GM23338 (cell line): ENCODE data around the gene IL10. TPM values are rescaled to one million over a fixed set of nuclear protein-coding genes. Genes with fewer than 3 reads are reported as not detected.

Experiments used
- ATAC-seq: fragments of 200-7000 bp; cut with Tn5 transposase; 3 replicates; pipeline ENCODE4 v1.9.1; 2020
- DNase-seq: peaks from one replicate; pipeline ENCODE4 v3.0.0-alpha.2; 2015; ENCODE audit warnings: low spot score
- H2AFZ ChIP-seq: fragments of 200-600 bp; sonication (generic); 2 replicates; pipeline ENCODE4 v1.8.0; 2016; ENCODE audit warnings: antibody characterized with exemption, mild to moderate bottlenecking, moderate library complexity
- H3F3A ChIP-seq: fragments of 200-600 bp; sonication (generic); replicated peaks from 2 replicates; pipeline ENCODE4 v1.8.0; 2017; ENCODE audit warnings: antibody characterized with exemption, mixed run types, low read depth
- H3K27ac ChIP-seq: fragments of 200-600 bp; sonication (generic); 2 replicates; pipeline ENCODE4 v1.6.1; 2016; ENCODE audit warnings: low read depth
- H3K27me3 ChIP-seq: fragments of 200-600 bp; sonication (generic); 2 replicates; pipeline ENCODE4 v1.8.0; 2016; ENCODE audit warnings: mild to moderate bottlenecking, mixed run types, moderate library complexity; ENCODE audit not compliant: insufficient read depth
- H3K36me3 ChIP-seq: fragments of 200-600 bp; sonication (generic); 2 replicates; pipeline ENCODE4 v1.8.0; 2016; ENCODE audit warnings: mild to moderate bottlenecking; ENCODE audit not compliant: insufficient read depth
- H3K4me1 ChIP-seq: fragments of 200-600 bp; sonication (generic); 2 replicates; pipeline ENCODE4 v1.8.0; 2016; ENCODE audit warnings: mild to moderate bottlenecking, moderate library complexity; ENCODE audit not compliant: insufficient read depth
- H3K4me2 ChIP-seq: fragments of 200-600 bp; sonication (generic); 2 replicates; pipeline ENCODE4 v1.7.1; 2017; ENCODE audit warnings: mixed run types
- H3K4me3 ChIP-seq: fragments of 200-600 bp; sonication (generic); 2 replicates; pipeline ENCODE4 v1.6.1; 2016; ENCODE audit warnings: mixed run types
- H3K79me2 ChIP-seq: fragments of 200-600 bp; sonication (generic); replicated peaks from 2 replicates; pipeline ENCODE4 v1.8.0; 2017; ENCODE audit warnings: mild to moderate bottlenecking; ENCODE audit not compliant: insufficient read depth
- H3K9me2 ChIP-seq: fragments of 200-600 bp; sonication (generic); 2 replicates; pipeline ENCODE4 v1.8.0; 2017; ENCODE audit not compliant: insufficient read depth
- H4K20me1 ChIP-seq: fragments of 200-600 bp; sonication (generic); replicated peaks from 2 replicates; pipeline ENCODE4 v1.8.0; 2017; ENCODE audit warnings: mild to moderate bottlenecking; ENCODE audit not compliant: insufficient read depth
- H3K27ac Mint-ChIP-seq: 2 replicates; pipeline ENCODE4 v1.8.0; 2020; ENCODE audit warnings: inconsistent platforms, mild to moderate bottlenecking, moderate library complexity, mixed read lengths
- H3K27me3 Mint-ChIP-seq: 3 replicates; pipeline ENCODE4 v1.8.0; 2022; ENCODE audit warnings: low read depth, mild to moderate bottlenecking, moderate library complexity, mixed read lengths, inconsistent platforms; ENCODE audit not compliant: insufficient read depth, poor library complexity
- H3K36me3 Mint-ChIP-seq: 3 replicates; pipeline ENCODE4 v1.8.0; 2021; ENCODE audit warnings: low read depth, mild to moderate bottlenecking, inconsistent platforms, moderate library complexity, mixed read lengths
- H3K4me1 Mint-ChIP-seq: 3 replicates; pipeline ENCODE4 v1.8.0; 2020; ENCODE audit warnings: mild to moderate bottlenecking, inconsistent platforms, mixed read lengths
- H3K4me3 Mint-ChIP-seq: 3 replicates; pipeline ENCODE4 v1.8.0; 2021; ENCODE audit warnings: moderate library complexity, mild to moderate bottlenecking, inconsistent platforms, mixed read lengths
- H3K9me3 Mint-ChIP-seq: 3 replicates; pipeline ENCODE4 v1.8.0; 2020; ENCODE audit warnings: moderate library complexity, mild to moderate bottlenecking, inconsistent platforms, mixed read lengths
- CREB1 ChIP-seq: fragments of 250-450 bp; sonication (Bioruptor Pico); IDR thresholded peaks from 2 replicates; pipeline ENCODE4 v1.5.0; 2020; ENCODE audit warnings: low read depth, mild to moderate bottlenecking, moderate library complexity
- NANOG ChIP-seq: IDR thresholded peaks from 2 replicates; pipeline ENCODE4 v1.6.1; 2016; ENCODE audit warnings: antibody characterized with exemption, borderline replicate concordance
- ZNF331 ChIP-seq: fragments of 250-450 bp; sonication (Bioruptor Pico); IDR thresholded peaks from 2 replicates; pipeline ENCODE4 v1.5.0; 2020; ENCODE audit warnings: low read depth, mild to moderate bottlenecking, moderate library complexity
- polyA plus RNA-seq: library from polyadenylated mRNA; unstranded; fragments of >200 nt; fragmentation: Nextera tagmentation; extraction: Ambion mirVana; gene quantifications from 2 replicates; pipeline ENCODE4 v1.2.1, GENCODE V29; 2016
- total RNA-seq: library from RNA; depleted of rRNA; stranded (reverse); fragments of >200 nt; shearing (Covaris generic); gene quantifications from 2 replicates; pipeline ENCODE4 v1.2.3, GENCODE V29; 2014
- TF ChIP-seq, protein P1 (sequence below): IDR thresholded peaks from 2 replicates; pipeline ENCODE4 v1.6.1; 2016; ENCODE audit warnings: antibody characterized with exemption
- TF ChIP-seq, protein P2 (sequence below), 2 experiments: fragments of 200-600 bp in 1 of 2; sonication (generic) in 1 of 2; conservative IDR thresholded peaks; 2 replicates each; pipeline versions ENCODE4 v1.5.1 to v1.6.1; 2016 to 2017; ENCODE audit warnings: antibody characterized with exemption in 2 of 2, low read depth in 2 of 2, mild to moderate bottlenecking in 2 of 2, moderate library complexity in 1 of 2
- TF ChIP-seq, protein P3 (sequence below): IDR thresholded peaks from one replicate; pipeline ENCODE4 v1.6.1; 2018; ENCODE audit warnings: antibody characterized with exemption; ENCODE audit not compliant: unreplicated experiment

The IL10 gene
- total and polyA plus RNA-seq, 2 experiments from 2014 or later, result not detected

DNA sequence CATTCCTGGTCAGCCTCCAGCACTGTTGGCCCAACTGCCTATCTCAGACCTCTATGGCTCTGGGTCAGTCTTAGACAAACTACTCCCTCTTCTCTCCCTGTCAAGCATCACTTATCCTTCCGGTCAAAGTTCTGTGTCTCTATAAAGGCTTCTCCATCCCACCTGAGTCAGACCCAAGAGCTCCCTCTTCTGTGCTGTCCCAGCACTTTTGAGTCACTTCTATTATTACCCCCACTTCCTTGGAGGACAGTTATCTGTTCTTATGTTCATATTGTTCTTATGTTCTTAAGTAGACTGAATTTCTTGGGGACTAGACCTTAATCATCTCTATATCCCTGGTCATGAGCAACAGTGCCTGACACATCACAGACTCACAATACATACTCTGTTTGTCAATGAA lies 29.2 kb upstream of the IL10 start:
- H3K36me3 Mint-ChIP-seq, result no peaks in the 10 kb centered on the region
- H3K4me2 ChIP-seq, result no peak overlapping the region
- H4K20me1 ChIP-seq, result no peaks in the 10 kb centered on the region; the same call in 1 of the 2 replicates
- no peaks in the 10 kb centered on the region for H3K79me2 ChIP-seq
- no peaks in the 10 kb centered on the region for H3K4me1 Mint-ChIP-seq
- no peaks in the 10 kb centered on the region for H3K9me2 ChIP-seq
- DNase-seq (no peak), ATAC-seq (no peak)
- H3K4me3 ChIP-seq, result no peak overlapping the region
- no peaks in the 10 kb centered on the region for H3K27me3 ChIP-seq
- no peak overlapping the region for H3K27ac Mint-ChIP-seq
- no peaks in the 10 kb centered on the region for H3F3A ChIP-seq
- no peaks in the 10 kb centered on the region for H3K4me1 ChIP-seq
- peaks cover 5% of the 10 kb centered on the region for H3K27me3 Mint-ChIP-seq
- no peaks in the 10 kb centered on the region for H3K36me3 ChIP-seq
- H3K27ac ChIP-seq, result no peak overlapping the region
- no peak for TF ChIP-seq CREB1
- TF ChIP-seq, protein P1, sequence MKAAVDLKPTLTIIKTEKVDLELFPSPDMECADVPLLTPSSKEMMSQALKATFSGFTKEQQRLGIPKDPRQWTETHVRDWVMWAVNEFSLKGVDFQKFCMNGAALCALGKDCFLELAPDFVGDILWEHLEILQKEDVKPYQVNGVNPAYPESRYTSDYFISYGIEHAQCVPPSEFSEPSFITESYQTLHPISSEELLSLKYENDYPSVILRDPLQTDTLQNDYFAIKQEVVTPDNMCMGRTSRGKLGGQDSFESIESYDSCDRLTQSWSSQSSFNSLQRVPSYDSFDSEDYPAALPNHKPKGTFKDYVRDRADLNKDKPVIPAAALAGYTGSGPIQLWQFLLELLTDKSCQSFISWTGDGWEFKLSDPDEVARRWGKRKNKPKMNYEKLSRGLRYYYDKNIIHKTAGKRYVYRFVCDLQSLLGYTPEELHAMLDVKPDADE, result no peak
- TF ChIP-seq, protein P2, sequence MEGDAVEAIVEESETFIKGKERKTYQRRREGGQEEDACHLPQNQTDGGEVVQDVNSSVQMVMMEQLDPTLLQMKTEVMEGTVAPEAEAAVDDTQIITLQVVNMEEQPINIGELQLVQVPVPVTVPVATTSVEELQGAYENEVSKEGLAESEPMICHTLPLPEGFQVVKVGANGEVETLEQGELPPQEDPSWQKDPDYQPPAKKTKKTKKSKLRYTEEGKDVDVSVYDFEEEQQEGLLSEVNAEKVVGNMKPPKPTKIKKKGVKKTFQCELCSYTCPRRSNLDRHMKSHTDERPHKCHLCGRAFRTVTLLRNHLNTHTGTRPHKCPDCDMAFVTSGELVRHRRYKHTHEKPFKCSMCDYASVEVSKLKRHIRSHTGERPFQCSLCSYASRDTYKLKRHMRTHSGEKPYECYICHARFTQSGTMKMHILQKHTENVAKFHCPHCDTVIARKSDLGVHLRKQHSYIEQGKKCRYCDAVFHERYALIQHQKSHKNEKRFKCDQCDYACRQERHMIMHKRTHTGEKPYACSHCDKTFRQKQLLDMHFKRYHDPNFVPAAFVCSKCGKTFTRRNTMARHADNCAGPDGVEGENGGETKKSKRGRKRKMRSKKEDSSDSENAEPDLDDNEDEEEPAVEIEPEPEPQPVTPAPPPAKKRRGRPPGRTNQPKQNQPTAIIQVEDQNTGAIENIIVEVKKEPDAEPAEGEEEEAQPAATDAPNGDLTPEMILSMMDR (conservative IDR thresholded peaks at IDR 0.05; ENCODE audit: low read depth in 2 of 2), result peak in 1 of 2 experiments; percentile 44; a peak in 3 of 4 replicates
- no peaks in the 10 kb centered on the region for H3K9me3 Mint-ChIP-seq
- H3K4me3 Mint-ChIP-seq, result no peak overlapping the region
- no peak overlapping the region for H2AFZ ChIP-seq

DNA sequence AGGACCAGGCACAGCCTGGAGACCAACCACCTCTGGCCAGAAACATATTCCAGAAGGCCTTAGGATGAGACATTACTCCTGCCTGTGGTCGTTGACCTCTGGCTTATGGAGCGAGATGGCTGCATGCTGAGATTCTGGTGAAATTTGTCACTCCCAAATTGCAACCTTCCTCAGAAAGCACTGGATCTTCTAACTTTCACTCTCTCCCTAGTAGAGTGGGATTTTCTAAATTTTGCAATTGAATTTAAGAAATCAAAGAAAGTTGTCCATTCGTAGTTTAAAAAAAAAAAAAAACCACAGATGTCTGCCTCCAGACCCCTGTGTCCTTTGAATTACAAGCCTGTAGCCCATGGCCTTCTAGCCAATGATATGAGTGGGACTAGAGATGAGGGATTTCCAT lies 28.6 kb upstream of the IL10 start:
- H3K27me3 Mint-ChIP-seq, result peaks cover 5% of the 10 kb centered on the region
- no peak for TF ChIP-seq ZNF331
- TF ChIP-seq NANOG, result no peak
- H3K27me3 ChIP-seq, result no peaks in the 10 kb centered on the region
- no peaks in the 10 kb centered on the region for H3K4me1 Mint-ChIP-seq
- no peaks in the 10 kb centered on the region for H3K4me1 ChIP-seq
- no peak overlapping the region for H3K4me3 ChIP-seq
- no peaks in the 10 kb centered on the region for H3K36me3 ChIP-seq
- no peak overlapping the region for H3K27ac ChIP-seq
- H3K9me3 Mint-ChIP-seq, result no peaks in the 10 kb centered on the region
- H3F3A ChIP-seq, result no peaks in the 10 kb centered on the region
- no peaks in the 10 kb centered on the region; the same call in 1 of the 2 replicates for H4K20me1 ChIP-seq
- H3K36me3 Mint-ChIP-seq, result no peaks in the 10 kb centered on the region
- no peaks in the 10 kb centered on the region for H3K79me2 ChIP-seq
- no peak overlapping the region for H3K27ac Mint-ChIP-seq
- H2AFZ ChIP-seq, result no peak overlapping the region
- ATAC-seq (no peak), DNase-seq (no peak)
- H3K4me2 ChIP-seq, result no peak overlapping the region
- H3K9me2 ChIP-seq, result no peaks in the 10 kb centered on the region
- H3K4me3 Mint-ChIP-seq, result no peak overlapping the region

DNA sequence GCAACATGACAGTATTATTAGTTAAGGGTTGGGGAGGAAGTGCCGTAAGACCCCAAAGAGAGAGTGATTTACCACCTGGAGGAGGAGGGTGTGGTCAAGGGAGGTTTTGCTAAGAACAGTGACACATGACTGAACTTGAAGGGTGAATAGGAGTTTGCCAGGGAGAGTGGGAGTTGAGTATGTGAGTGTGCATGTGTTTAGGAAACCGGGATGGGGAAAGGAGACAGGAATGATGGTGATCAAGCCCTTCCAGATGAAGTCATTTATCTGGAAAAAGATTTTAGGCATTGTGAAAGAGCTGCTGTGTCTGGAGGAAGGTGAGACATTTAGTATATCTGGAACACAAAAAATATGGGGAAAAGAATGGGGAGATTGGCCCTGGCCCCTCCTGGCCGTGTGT lies 28.1 kb upstream of the IL10 start:
- H3K9me3 Mint-ChIP-seq, result no peaks in the 10 kb centered on the region
- no peak overlapping the region for H3K4me2 ChIP-seq
- no peaks in the 10 kb centered on the region for H3K9me2 ChIP-seq
- no peaks in the 10 kb centered on the region for H3K27me3 ChIP-seq
- no peaks in the 10 kb centered on the region for H3K4me1 Mint-ChIP-seq
- no peak for ATAC-seq
- no peak overlapping the region for H3K27ac ChIP-seq
- no peaks in the 10 kb centered on the region for H3F3A ChIP-seq
- H3K27me3 Mint-ChIP-seq, result peaks cover 5% of the 10 kb centered on the region
- no peaks in the 10 kb centered on the region for H3K4me1 ChIP-seq
- H3K4me3 Mint-ChIP-seq, result no peak overlapping the region
- no peaks in the 10 kb centered on the region for H3K79me2 ChIP-seq
- H2AFZ ChIP-seq, result no peak overlapping the region
- no peaks in the 10 kb centered on the region for H3K36me3 Mint-ChIP-seq
- no peak overlapping the region for H3K4me3 ChIP-seq
- no peaks in the 10 kb centered on the region; the same call in 1 of the 2 replicates for H4K20me1 ChIP-seq
- H3K27ac Mint-ChIP-seq, result no peak overlapping the region
- DNase-seq, result no peak
- H3K36me3 ChIP-seq, result no peaks in the 10 kb centered on the region
- TF ChIP-seq, protein P3, sequence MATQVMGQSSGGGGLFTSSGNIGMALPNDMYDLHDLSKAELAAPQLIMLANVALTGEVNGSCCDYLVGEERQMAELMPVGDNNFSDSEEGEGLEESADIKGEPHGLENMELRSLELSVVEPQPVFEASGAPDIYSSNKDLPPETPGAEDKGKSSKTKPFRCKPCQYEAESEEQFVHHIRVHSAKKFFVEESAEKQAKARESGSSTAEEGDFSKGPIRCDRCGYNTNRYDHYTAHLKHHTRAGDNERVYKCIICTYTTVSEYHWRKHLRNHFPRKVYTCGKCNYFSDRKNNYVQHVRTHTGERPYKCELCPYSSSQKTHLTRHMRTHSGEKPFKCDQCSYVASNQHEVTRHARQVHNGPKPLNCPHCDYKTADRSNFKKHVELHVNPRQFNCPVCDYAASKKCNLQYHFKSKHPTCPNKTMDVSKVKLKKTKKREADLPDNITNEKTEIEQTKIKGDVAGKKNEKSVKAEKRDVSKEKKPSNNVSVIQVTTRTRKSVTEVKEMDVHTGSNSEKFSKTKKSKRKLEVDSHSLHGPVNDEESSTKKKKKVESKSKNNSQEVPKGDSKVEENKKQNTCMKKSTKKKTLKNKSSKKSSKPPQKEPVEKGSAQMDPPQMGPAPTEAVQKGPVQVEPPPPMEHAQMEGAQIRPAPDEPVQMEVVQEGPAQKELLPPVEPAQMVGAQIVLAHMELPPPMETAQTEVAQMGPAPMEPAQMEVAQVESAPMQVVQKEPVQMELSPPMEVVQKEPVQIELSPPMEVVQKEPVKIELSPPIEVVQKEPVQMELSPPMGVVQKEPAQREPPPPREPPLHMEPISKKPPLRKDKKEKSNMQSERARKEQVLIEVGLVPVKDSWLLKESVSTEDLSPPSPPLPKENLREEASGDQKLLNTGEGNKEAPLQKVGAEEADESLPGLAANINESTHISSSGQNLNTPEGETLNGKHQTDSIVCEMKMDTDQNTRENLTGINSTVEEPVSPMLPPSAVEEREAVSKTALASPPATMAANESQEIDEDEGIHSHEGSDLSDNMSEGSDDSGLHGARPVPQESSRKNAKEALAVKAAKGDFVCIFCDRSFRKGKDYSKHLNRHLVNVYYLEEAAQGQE, result no peak
